Measurements from ENCODE around the gene GALNTL6. TPM values are rescaled to one million over a fixed set of nuclear protein-coding genes. Genes with fewer than 3 reads are reported as not detected.
"Not testable (repeated sequence)": the region's sequence is repeated elsewhere in the genome, so short reads cannot be mapped to it uniquely, and the experiment has no call there.

GALNTL6 gene
- polyA plus RNA-seq, 1 donor from 2014 or later: 14.9 TPM

DNA sequence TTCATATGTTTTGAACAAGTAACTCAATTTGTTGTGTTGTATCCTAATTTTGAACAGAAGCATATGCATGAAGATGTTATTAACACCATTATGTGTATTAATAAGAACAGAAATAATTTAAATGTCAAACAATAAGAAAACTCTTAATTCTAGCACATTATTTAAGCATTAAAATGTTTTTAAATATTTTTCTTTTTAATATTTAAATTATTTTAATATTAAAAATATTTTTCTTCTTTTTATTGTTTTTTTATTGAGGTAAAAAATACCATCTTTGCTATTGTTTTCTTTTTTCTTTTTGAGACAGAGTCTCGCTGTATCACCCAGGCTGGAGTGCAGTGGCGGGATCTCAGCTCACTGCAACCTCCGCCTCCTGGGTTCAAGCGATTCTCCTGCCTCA is 914.4 kb downstream of the GALNTL6 start:
- Histone ChIP-seq H3K36me3 (ENCODE audit: insufficient read depth, low read length) (no peaks in the 10 kb centered on the region), H3K9me3 (ENCODE audit: low read length) (peaks cover under 1% of the 10 kb centered on the region), H2AFZ (ENCODE audit: low read depth, low read length) (no peak overlapping the region), H3K27me3 (ENCODE audit: insufficient read depth, low read depth, low read length) (no peaks in the 10 kb centered on the region), H3F3A (ENCODE audit: insufficient read depth, low read length, poor library complexity, severe bottlenecking) (no peaks in the 10 kb centered on the region), H3K4me2 (ENCODE audit: low read length) (no peak overlapping the region), H3K79me2 (replicated peaks; ENCODE audit: insufficient read depth, low read length) (no peaks in the 10 kb centered on the region), H3K9me2 (ENCODE audit: insufficient read depth, low read length) (no peaks in the 10 kb centered on the region), H3K27ac (ENCODE audit: low read length) (no peak overlapping the region), H3K9ac (ENCODE audit: low read length) (no peak overlapping the region), H3K4me3 (ENCODE audit: low read length) (no peak overlapping the region), H4K20me1 (ENCODE audit: insufficient read depth) (no peaks in the 10 kb centered on the region)
- TF ChIP-seq SMC3 (conservative IDR thresholded peaks at IDR 0.05; ENCODE audit: poor library complexity): no peak
- no peak for TF ChIP-seq MXI1 (conservative IDR thresholded peaks at IDR 0.05; ENCODE audit: poor library complexity, severe bottlenecking)
- TF ChIP-seq TAF1 (IDR thresholded peaks at IDR 0.05; ENCODE audit: low read depth): no peak
- no peak for TF ChIP-seq RAD21 (conservative IDR thresholded peaks at IDR 0.05)
- TF ChIP-seq, protein P1, sequence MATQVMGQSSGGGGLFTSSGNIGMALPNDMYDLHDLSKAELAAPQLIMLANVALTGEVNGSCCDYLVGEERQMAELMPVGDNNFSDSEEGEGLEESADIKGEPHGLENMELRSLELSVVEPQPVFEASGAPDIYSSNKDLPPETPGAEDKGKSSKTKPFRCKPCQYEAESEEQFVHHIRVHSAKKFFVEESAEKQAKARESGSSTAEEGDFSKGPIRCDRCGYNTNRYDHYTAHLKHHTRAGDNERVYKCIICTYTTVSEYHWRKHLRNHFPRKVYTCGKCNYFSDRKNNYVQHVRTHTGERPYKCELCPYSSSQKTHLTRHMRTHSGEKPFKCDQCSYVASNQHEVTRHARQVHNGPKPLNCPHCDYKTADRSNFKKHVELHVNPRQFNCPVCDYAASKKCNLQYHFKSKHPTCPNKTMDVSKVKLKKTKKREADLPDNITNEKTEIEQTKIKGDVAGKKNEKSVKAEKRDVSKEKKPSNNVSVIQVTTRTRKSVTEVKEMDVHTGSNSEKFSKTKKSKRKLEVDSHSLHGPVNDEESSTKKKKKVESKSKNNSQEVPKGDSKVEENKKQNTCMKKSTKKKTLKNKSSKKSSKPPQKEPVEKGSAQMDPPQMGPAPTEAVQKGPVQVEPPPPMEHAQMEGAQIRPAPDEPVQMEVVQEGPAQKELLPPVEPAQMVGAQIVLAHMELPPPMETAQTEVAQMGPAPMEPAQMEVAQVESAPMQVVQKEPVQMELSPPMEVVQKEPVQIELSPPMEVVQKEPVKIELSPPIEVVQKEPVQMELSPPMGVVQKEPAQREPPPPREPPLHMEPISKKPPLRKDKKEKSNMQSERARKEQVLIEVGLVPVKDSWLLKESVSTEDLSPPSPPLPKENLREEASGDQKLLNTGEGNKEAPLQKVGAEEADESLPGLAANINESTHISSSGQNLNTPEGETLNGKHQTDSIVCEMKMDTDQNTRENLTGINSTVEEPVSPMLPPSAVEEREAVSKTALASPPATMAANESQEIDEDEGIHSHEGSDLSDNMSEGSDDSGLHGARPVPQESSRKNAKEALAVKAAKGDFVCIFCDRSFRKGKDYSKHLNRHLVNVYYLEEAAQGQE (IDR thresholded peaks at IDR 0.05; ENCODE audit: borderline replicate concordance): no peak
- TF ChIP-seq POLR2AphosphoS5 (IDR thresholded peaks at IDR 0.05): no peak

DNA sequence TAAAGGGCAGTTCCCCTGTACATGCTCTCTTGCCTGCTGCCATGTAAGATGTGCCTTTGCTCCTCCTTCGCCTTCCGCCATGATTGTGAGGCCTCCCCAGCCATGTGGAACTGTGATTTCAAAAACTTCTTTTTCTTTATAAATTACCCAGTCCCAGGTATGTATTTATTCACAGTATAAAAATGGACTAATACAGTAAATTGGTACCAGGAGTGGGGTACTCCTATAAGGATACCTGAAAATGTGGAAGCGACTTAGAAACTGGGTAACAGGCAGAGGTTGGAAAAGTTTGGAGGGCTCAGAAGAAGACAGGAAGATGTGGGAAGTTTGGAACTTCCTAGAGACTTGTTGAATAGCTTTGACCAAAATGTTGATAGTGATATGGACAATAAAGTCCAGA is 920.4 kb downstream of the GALNTL6 start:
- H3K4me3 ChIP-seq (ENCODE audit: low read length); H3K9me2 ChIP-seq (ENCODE audit: insufficient read depth, low read length); H2AFZ ChIP-seq (ENCODE audit: low read depth, low read length); H4K20me1 ChIP-seq (ENCODE audit: insufficient read depth); H3K36me3 ChIP-seq (ENCODE audit: insufficient read depth, low read length); H3F3A ChIP-seq (ENCODE audit: insufficient read depth, low read length, poor library complexity, severe bottlenecking); H3K9ac ChIP-seq (ENCODE audit: low read length); H3K27ac ChIP-seq (ENCODE audit: low read length); H3K27me3 ChIP-seq (ENCODE audit: insufficient read depth, low read depth, low read length); H3K79me2 ChIP-seq (replicated peaks; ENCODE audit: insufficient read depth, low read length); H3K4me2 ChIP-seq (ENCODE audit: low read length): not testable (repeated sequence)
- H3K9me3 ChIP-seq (ENCODE audit: low read length): peaks cover 13% of the 10 kb centered on the region

DNA sequence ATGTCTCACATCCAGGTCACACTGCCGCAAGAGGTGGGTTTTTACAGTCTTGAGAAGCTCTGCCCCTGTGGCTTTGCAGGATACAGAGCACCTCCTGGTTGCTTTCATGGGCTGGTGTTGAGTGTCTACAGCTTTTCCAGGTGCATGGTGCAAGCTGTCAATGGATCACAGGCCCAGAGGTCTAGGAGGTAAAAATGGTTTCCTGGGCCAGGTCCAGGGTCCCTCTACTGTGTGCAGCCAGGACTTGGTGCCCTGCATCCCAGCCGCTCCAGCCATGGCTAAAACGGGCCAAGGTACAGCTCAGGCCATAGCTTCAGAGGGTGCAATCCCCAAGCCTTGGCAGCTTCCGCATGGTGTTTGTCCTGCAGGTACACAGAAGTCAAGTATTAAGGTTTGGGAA is 921.4 kb downstream of the GALNTL6 start:
- TF ChIP-seq SMC3 (conservative IDR thresholded peaks at IDR 0.05; ENCODE audit: poor library complexity): no peak
- no peak for TF ChIP-seq EZH2 (IDR thresholded peaks at IDR 0.05; ENCODE audit: borderline replicate concordance, insufficient read depth, low read length, poor library complexity, severe bottlenecking)
- no peak for TF ChIP-seq POLR2AphosphoS5 (IDR thresholded peaks at IDR 0.05)
- TF ChIP-seq, protein P2, sequence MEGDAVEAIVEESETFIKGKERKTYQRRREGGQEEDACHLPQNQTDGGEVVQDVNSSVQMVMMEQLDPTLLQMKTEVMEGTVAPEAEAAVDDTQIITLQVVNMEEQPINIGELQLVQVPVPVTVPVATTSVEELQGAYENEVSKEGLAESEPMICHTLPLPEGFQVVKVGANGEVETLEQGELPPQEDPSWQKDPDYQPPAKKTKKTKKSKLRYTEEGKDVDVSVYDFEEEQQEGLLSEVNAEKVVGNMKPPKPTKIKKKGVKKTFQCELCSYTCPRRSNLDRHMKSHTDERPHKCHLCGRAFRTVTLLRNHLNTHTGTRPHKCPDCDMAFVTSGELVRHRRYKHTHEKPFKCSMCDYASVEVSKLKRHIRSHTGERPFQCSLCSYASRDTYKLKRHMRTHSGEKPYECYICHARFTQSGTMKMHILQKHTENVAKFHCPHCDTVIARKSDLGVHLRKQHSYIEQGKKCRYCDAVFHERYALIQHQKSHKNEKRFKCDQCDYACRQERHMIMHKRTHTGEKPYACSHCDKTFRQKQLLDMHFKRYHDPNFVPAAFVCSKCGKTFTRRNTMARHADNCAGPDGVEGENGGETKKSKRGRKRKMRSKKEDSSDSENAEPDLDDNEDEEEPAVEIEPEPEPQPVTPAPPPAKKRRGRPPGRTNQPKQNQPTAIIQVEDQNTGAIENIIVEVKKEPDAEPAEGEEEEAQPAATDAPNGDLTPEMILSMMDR (IDR thresholded peaks at IDR 0.05; ENCODE audit: poor library complexity, severe bottlenecking): no peak
- no peak for TF ChIP-seq RAD21 (conservative IDR thresholded peaks at IDR 0.05)
- TF ChIP-seq, protein P1 (IDR thresholded peaks at IDR 0.05; ENCODE audit: borderline replicate concordance): no peak
- TF ChIP-seq TAF1 (IDR thresholded peaks at IDR 0.05; ENCODE audit: low read depth): no peak
- no peak for TF ChIP-seq MXI1 (conservative IDR thresholded peaks at IDR 0.05; ENCODE audit: poor library complexity, severe bottlenecking)
- no peak for TF ChIP-seq EP300 (conservative IDR thresholded peaks at IDR 0.05; ENCODE audit: poor library complexity, severe bottlenecking)
- Histone ChIP-seq H3F3A (ENCODE audit: insufficient read depth, low read length, poor library complexity, severe bottlenecking) (no peaks in the 10 kb centered on the region), H3K36me3 (ENCODE audit: insufficient read depth, low read length) (no peaks in the 10 kb centered on the region), H3K9ac (ENCODE audit: low read length) (no peak overlapping the region), H3K9me3 (ENCODE audit: low read length) (peaks cover 13% of the 10 kb centered on the region), H3K27me3 (ENCODE audit: insufficient read depth, low read depth, low read length) (no peaks in the 10 kb centered on the region), H3K79me2 (replicated peaks; ENCODE audit: insufficient read depth, low read length) (no peaks in the 10 kb centered on the region), H3K27ac (ENCODE audit: low read length) (no peak overlapping the region), H4K20me1 (ENCODE audit: insufficient read depth) (no peaks in the 10 kb centered on the region), H3K4me3 (ENCODE audit: low read length) (no peak overlapping the region), H3K4me2 (ENCODE audit: low read length) (no peak overlapping the region), H2AFZ (ENCODE audit: low read depth, low read length) (no peak overlapping the region), H3K9me2 (ENCODE audit: insufficient read depth, low read length) (no peaks in the 10 kb centered on the region)
